Liver (tissue), 9 donors: ENCODE data around the gene LOXL4. TPM values are rescaled to one million over a fixed set of nuclear protein-coding genes. Genes with fewer than 3 reads are reported as not detected.

Experiments used
- DNase-seq: peaks from one replicate; pipeline ENCODE4 v3.0.0-alpha.2; 2017; ENCODE audit warnings: low spot score
- H3K27ac ChIP-seq, 2 donors: one replicate each; pipeline ENCODE4 v1.7.0; 2013; ENCODE audit warnings: inconsistent platforms in 2 of 2, low read length in 2 of 2, control low read depth in 1 of 2, low read depth in 1 of 2, mild to moderate bottlenecking in 1 of 2
- H3K27me3 ChIP-seq, 4 donors: one replicate each; pipeline versions ENCODE4 v1.6.1 to v1.7.0; 2013; ENCODE audit warnings: low read length in 3 of 4, inconsistent platforms in 1 of 4, mild to moderate bottlenecking in 1 of 4, moderate library complexity in 1 of 4; ENCODE audit not compliant: control insufficient read depth in 4 of 4, insufficient read depth in 4 of 4
- H3K36me3 ChIP-seq, 4 donors: one replicate each; pipeline versions ENCODE4 v1.6.1 to v1.7.0; 2013; ENCODE audit warnings: low read length in 3 of 4, mild to moderate bottlenecking in 3 of 4, low read depth in 1 of 4, moderate library complexity in 1 of 4; ENCODE audit not compliant: control insufficient read depth in 4 of 4, insufficient read depth in 3 of 4
- H3K4me1 ChIP-seq, 4 donors: one replicate each; pipeline versions ENCODE4 v1.6.1 to v1.7.0; 2013; ENCODE audit warnings: low read length in 3 of 4, mild to moderate bottlenecking in 3 of 4, moderate library complexity in 1 of 4; ENCODE audit not compliant: control insufficient read depth in 4 of 4, insufficient read depth in 4 of 4
- H3K4me3 ChIP-seq, 3 donors: one replicate each; pipeline versions ENCODE4 v1.6.1 to v1.7.0; 2013; ENCODE audit warnings: low read length in 3 of 3, control low read depth in 1 of 3, low read depth in 1 of 3, mild to moderate bottlenecking in 1 of 3
- H3K9ac ChIP-seq, 2 donors: one replicate each; pipeline ENCODE4 v1.7.0; 2013; ENCODE audit warnings: low read length in 2 of 2, mild to moderate bottlenecking in 2 of 2, moderate library complexity in 2 of 2, control low read depth in 1 of 2, low read depth in 1 of 2
- H3K9me3 ChIP-seq, 4 donors: one replicate each; pipeline versions ENCODE4 v1.6.1 to v1.7.0; 2013; ENCODE audit warnings: low read length in 3 of 4; ENCODE audit not compliant: control insufficient read depth in 4 of 4
- ATF3 ChIP-seq: IDR thresholded peaks from 2 replicates; pipeline ENCODE4 v1.6.1; 2016; ENCODE audit warnings: antibody characterized with exemption
- EGR1 ChIP-seq, 2 donors: IDR thresholded peaks; 2 replicates each; pipeline ENCODE4 v1.6.1; 2016 to 2018; ENCODE audit warnings: antibody characterized with exemption in 2 of 2, low read depth in 2 of 2
- FOXA1 ChIP-seq: IDR thresholded peaks from 2 replicates; pipeline ENCODE4 v1.6.1; 2016; ENCODE audit warnings: antibody characterized with exemption
- FOXA2 ChIP-seq: IDR thresholded peaks from 2 replicates; pipeline ENCODE4 v1.6.1; 2016; ENCODE audit warnings: antibody characterized with exemption
- GABPA ChIP-seq, 2 donors: IDR thresholded peaks in 1 of 2; conservative IDR thresholded peaks in 1 of 2; 2 replicates each; pipeline ENCODE4 v1.6.1; 2016; ENCODE audit warnings: antibody characterized with exemption in 2 of 2, mild to moderate bottlenecking in 1 of 2, moderate library complexity in 1 of 2
- HNF4A ChIP-seq, 2 donors: conservative IDR thresholded peaks; 2 replicates each; pipeline ENCODE4 v1.6.1; 2016; ENCODE audit warnings: antibody characterized with exemption in 2 of 2, mild to moderate bottlenecking in 2 of 2
- HNF4G ChIP-seq: IDR thresholded peaks from 2 replicates; pipeline ENCODE4 v1.6.1; 2016; ENCODE audit warnings: antibody characterized with exemption
- JUND ChIP-seq, 2 donors: IDR thresholded peaks; 2 replicates each; pipeline ENCODE4 v1.6.1; 2016; ENCODE audit warnings: antibody characterized with exemption in 2 of 2
- NR2F2 ChIP-seq: IDR thresholded peaks from 2 replicates; pipeline ENCODE4 v1.6.1; 2016; ENCODE audit warnings: antibody characterized with exemption
- RAD21 ChIP-seq, 2 donors: IDR thresholded peaks; 2 replicates each; pipeline ENCODE4 v1.6.1; 2016; ENCODE audit warnings: antibody characterized with exemption in 2 of 2, mild to moderate bottlenecking in 2 of 2
- RXRA ChIP-seq, 2 donors: IDR thresholded peaks; 2 replicates each; pipeline ENCODE4 v1.6.1; 2017 to 2018; ENCODE audit warnings: antibody characterized with exemption in 2 of 2, mild to moderate bottlenecking in 1 of 2
- SP1 ChIP-seq: IDR thresholded peaks from 2 replicates; pipeline ENCODE4 v1.6.1; 2018; ENCODE audit warnings: antibody characterized with exemption, mild to moderate bottlenecking
- TAF1 ChIP-seq: conservative IDR thresholded peaks from 2 replicates; pipeline ENCODE4 v1.6.1; 2016; ENCODE audit warnings: antibody characterized with exemption, mild to moderate bottlenecking
- YY1 ChIP-seq: IDR thresholded peaks from 2 replicates; pipeline ENCODE4 v1.6.1; 2016; ENCODE audit warnings: antibody characterized with exemption, mild to moderate bottlenecking
- ZBTB33 ChIP-seq: IDR thresholded peaks from 2 replicates; pipeline ENCODE4 v1.6.1; 2016; ENCODE audit warnings: antibody characterized with exemption
- WGBS: extraction: QIAGEN DNeasy Blood & Tissue Kit; methylation state at CpG from one replicate; pipeline ENCODE4 v1.1.7; 2013; 5-methylcytosine and 5-hydroxymethylcytosine counted together
- polyA plus RNA-seq, 2 donors: library from polyadenylated mRNA; stranded (reverse) in 1 of 2; unstranded in 1 of 2; fragments of 200-250 nt in 1 of 2; fragments of >200 nt in 1 of 2; fragmentation: Nextera tagmentation in 1 of 2; extraction: Ambion mirVana in 1 of 2; gene quantifications; one replicate each; pipeline versions ENCODE4 v1.2.1 to v1.2.3, GENCODE V29; 2013 to 2015
- total RNA-seq, 2 donors: library from RNA; depleted of rRNA; stranded (reverse); fragments of >200 nt; gene quantifications; one replicate each; pipeline ENCODE4 v1.2.3, GENCODE V29; 2014
- TF ChIP-seq, protein P1 (sequence below): fragments of 150-350 bp; IDR thresholded peaks from 2 replicates; pipeline ENCODE4 v1.5.1; 2017; ENCODE audit warnings: improper control_type of control experiment, low read depth, low read length; ENCODE audit not compliant: missing input control
- TF ChIP-seq, protein P2 (sequence below): IDR thresholded peaks from 2 replicates; pipeline ENCODE4 v1.6.1; 2016; ENCODE audit warnings: antibody characterized with exemption
- TF ChIP-seq, protein P3 (sequence below): IDR thresholded peaks from 2 replicates; pipeline ENCODE4 v1.6.1; 2016; ENCODE audit warnings: antibody characterized with exemption, mild to moderate bottlenecking
- donor health status: healthy.
- donor health status: healthy.
- donor health status: healthy.
- donor health status: healthy.
- donor health status: healthy.

LOXL4 gene
- total and polyA plus RNA-seq, 4 donors: 0.38 to 18.5 (median 1.0) TPM

GRCh38 chr10:98265403-98266378, 2.3 kb downstream of the LOXL4 start:
- no peak for DNase-seq
- Histone ChIP-seq H3K36me3 (no peaks in the 10 kb centered on the region), H3K4me3 (no peak overlapping the region), H3K27me3 (peaks cover 0 to 3% (median 0%) of the 10 kb centered on the region in 4 donors), H3K9me3 (no peaks in the 10 kb centered on the region), H3K27ac (no peak overlapping the region), H3K4me1 (peaks cover 0 to 15% (median 3%) of the 10 kb centered on the region in 4 donors), H3K9ac (no peak overlapping the region)
- 86% methylated on average over 17 of the region's 17 CpGs for WGBS
- TF ChIP-seq, protein P1, sequence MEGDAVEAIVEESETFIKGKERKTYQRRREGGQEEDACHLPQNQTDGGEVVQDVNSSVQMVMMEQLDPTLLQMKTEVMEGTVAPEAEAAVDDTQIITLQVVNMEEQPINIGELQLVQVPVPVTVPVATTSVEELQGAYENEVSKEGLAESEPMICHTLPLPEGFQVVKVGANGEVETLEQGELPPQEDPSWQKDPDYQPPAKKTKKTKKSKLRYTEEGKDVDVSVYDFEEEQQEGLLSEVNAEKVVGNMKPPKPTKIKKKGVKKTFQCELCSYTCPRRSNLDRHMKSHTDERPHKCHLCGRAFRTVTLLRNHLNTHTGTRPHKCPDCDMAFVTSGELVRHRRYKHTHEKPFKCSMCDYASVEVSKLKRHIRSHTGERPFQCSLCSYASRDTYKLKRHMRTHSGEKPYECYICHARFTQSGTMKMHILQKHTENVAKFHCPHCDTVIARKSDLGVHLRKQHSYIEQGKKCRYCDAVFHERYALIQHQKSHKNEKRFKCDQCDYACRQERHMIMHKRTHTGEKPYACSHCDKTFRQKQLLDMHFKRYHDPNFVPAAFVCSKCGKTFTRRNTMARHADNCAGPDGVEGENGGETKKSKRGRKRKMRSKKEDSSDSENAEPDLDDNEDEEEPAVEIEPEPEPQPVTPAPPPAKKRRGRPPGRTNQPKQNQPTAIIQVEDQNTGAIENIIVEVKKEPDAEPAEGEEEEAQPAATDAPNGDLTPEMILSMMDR: no peak
- TF ChIP-seq SP1: no peak
- no peak for TF ChIP-seq RXRA (IDR thresholded peaks at IDR 0.05)
- TF ChIP-seq YY1: no peak
- no peak for TF ChIP-seq NR2F2
- no peak for TF ChIP-seq TAF1
- no peak for TF ChIP-seq EGR1 (IDR thresholded peaks at IDR 0.05; ENCODE audit: low read depth in 2 of 2)
- no peak for TF ChIP-seq RAD21 (IDR thresholded peaks at IDR 0.05)
- TF ChIP-seq, protein P2, sequence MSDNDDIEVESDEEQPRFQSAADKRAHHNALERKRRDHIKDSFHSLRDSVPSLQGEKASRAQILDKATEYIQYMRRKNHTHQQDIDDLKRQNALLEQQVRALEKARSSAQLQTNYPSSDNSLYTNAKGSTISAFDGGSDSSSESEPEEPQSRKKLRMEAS: no peak
- no peak for TF ChIP-seq FOXA1
- TF ChIP-seq JUND (IDR thresholded peaks at IDR 0.05): no peak
- TF ChIP-seq, protein P3, sequence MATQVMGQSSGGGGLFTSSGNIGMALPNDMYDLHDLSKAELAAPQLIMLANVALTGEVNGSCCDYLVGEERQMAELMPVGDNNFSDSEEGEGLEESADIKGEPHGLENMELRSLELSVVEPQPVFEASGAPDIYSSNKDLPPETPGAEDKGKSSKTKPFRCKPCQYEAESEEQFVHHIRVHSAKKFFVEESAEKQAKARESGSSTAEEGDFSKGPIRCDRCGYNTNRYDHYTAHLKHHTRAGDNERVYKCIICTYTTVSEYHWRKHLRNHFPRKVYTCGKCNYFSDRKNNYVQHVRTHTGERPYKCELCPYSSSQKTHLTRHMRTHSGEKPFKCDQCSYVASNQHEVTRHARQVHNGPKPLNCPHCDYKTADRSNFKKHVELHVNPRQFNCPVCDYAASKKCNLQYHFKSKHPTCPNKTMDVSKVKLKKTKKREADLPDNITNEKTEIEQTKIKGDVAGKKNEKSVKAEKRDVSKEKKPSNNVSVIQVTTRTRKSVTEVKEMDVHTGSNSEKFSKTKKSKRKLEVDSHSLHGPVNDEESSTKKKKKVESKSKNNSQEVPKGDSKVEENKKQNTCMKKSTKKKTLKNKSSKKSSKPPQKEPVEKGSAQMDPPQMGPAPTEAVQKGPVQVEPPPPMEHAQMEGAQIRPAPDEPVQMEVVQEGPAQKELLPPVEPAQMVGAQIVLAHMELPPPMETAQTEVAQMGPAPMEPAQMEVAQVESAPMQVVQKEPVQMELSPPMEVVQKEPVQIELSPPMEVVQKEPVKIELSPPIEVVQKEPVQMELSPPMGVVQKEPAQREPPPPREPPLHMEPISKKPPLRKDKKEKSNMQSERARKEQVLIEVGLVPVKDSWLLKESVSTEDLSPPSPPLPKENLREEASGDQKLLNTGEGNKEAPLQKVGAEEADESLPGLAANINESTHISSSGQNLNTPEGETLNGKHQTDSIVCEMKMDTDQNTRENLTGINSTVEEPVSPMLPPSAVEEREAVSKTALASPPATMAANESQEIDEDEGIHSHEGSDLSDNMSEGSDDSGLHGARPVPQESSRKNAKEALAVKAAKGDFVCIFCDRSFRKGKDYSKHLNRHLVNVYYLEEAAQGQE: no peak
- no peak for TF ChIP-seq HNF4G
- TF ChIP-seq ATF3: no peak
- no peak for TF ChIP-seq FOXA2
- TF ChIP-seq ZBTB33: no peak
- no peak for TF ChIP-seq GABPA (IDR thresholded peaks at IDR 0.05 in 1 of 2, conservative IDR thresholded peaks at IDR 0.05 in 1 of 2)
- TF ChIP-seq HNF4A (conservative IDR thresholded peaks at IDR 0.05): no peak
